ENCODE results near the gene SULT6B1.

SULT6B1 gene

DNA sequence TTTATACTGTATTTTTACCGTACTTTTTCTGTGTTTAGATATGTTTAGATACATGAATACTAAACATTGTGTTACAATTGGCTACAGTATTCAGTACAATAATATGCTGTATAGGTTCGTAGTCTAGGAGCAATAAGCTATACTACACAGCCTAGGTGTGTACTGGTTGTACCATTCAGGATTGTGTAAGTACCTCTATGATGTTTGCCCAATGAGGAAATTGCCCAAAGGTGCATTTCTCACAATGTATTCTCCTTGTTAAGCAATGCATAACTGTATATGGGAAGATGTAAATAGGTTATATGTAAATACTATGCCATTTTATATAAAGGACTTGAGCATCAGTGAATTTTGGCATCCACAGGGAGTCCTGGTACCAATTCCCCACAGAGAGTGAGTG lies 42.4 kb downstream of the SULT6B1 start:
- DNase-seq, result no peak

DNA sequence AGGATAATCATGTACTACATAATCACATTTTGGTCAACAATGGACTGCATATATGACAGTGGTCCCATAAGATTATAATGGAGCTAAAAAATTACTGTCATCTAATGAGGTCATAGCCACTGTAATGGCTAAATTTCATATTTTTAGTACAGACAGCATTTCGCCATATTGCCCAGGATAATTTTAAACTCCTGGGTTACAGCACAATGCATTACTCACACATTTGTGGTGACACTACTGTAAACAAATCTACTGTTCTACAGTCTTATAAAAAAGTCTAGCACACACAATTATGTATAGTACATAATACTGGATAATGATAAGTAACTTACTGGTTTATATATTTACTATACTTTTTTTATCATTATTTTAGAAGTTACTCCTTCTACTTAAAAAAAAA lies 44.5 kb downstream of the SULT6B1 start:
- no peak for DNase-seq

DNA sequence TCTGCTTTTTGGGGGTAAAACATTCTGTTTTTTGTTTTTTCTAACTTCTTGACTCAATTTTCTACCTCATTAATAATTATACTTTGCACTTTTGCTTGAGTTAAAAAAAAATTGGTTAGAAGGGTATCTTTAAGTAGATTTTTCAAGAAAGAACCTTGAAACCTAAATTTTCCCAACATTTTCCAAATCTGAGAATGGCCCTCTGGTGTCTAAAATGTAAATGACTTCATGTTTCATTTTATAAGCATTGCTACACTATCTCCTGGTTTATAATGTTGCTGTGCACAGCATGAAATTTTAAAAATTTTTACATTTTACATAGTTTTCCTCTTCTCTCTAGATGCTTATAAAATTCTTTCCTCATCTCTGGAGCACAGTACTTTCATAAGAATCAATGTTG lies 45.9 kb downstream of the SULT6B1 start:
- DNase-seq, result no peak

DNA sequence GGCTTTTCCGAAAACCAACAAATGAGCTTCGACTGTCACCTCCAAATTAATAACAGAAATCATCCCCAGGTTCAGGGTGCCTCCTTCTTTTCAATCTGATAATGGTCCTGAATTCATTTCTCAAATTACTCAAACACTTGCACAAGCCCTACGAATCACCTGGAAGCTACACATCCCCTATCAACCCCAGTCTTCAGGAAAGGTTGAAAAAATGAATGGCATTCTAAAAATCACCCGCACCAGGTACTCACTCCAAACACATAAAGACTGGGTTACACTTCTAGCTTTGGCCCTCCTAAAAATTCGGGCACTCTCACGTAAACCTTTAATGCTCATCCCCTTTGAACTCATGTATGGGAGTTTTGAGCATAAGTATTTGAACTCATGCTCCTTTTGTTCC lies 55.6 kb downstream of the SULT6B1 start:
- DNase-seq, result no peak

DNA sequence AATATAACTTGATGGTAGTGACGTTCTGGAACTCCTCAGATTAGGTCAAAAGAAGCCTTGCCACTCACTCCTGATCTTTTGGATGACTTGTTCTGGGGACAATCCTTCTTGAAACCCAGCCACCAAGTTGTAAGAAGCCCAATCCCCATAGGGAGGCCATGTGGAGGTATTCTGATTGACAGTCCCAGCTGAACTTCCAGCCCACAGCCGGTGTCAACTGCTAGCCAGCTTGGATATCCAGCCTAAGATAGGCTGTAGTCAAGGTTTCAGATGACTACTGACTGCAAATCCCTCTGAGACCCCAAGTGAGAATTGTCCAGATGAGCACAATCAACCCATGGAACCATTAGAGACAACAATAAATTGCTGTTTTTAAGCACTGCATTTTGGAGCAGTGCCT lies 63.1 kb downstream of the SULT6B1 start:
- DNase-seq, result no peak

DNA sequence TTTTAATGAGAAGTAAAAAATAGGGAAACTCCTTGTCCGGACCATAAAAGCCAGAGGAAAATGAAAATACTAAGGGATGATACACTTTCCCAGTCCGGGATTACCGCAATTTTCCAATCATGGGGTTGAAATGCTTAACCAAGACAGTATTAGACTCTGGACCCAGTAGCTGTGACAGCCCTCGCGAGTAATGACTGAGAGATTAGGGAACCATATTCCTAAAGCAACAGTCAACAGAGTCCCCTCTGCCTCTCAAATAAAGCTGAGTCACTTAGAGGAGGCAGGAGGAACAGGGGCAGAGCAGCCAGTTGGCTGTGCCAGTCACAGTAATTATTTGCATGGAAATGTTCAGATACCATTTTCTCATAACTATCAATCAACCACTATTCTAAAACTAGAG lies 69.3 kb downstream of the SULT6B1 start:
- DNase-seq, result no peak
